Left forelimb (tissue), 1 donor: ENCODE data around the gene ATXN10.
"Not testable (repeated sequence)": the region's sequence is repeated elsewhere in the genome, so short reads cannot be mapped to it uniquely, and the experiment has no call there.

Experiments used
- DNase-seq: peaks from one replicate; pipeline ENCODE4 v3.0.0-alpha.2; 2018; ENCODE audit warnings: low spot score

The ATXN10 gene

DNA sequence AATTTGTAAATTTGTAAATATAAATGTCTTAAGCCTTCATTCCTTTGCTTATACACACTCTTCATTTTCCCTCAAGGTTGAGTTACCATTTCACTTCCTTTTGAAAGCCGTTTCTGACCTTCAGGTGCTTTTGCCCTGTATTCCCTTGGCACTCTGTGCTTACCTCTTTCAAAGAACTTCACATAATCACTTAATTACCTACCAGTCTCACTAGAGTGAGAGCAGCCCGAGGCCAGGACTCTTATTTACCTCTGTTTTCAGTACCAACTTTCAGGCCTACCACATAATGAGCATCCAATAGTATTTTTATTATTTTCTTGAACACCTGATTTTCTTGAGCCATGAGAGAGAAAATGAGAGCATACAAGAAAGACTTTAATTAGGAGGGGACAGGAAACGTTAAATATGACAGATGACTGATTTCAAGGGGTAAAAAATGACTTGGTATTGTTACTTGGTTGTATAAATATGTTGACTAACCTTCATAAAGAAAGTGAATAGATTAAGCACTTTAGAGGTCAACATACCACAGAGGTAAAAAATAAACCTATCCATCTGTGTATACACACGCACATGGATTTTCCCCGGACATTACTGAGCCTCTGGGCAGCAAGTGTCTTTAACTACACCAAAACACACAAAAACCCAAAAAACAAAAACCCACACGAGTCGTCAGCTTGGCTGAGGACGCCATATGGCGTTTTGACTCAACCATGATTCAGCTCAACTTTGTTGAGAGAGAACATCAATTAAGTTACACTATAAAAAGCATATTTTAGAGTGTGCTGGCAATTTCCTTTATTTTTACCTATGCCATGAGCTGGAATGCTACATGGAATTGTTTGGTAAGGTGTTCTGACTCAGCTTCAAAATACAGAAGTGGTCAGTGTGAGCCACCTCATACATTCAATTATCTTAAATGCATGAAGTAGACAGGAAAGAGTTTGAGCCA is 7.6 kb downstream of the ATXN10 start:
- no peak for DNase-seq

DNA sequence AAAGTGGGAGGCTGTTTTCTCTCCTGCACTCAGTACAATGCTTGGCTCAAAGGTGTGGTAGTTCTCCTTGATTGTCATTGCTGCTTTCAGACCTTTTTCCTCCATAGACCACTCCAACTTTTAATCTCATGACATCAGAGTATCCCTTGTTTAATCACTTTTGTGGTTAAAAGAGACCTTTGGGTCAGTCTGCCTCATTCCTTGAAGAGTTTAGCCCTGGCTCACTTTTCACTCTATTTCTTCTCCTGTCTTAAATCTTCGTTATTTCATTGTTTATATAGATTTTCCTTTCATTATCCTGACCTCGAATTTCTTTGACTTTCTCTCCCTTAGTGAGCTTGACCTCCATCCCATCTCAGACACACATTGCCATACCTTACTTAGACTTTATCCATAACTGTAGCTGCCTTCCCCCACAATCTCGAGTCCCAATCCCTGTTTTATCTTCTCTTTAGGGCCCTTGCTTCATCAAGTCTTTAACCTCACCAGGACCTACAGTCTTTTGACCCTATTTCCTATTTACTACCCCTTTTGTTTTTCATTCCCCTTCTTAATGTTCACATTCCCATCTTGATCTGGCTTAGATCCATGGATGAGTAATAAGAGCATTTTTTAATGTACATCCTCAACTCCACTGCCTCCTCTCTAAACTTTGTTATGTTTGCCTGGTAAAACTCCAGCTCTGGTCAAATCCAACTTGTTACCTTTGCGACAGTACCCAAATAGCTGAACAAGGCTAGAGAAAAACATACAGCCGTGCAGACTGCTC is 9.5 kb downstream of the ATXN10 start:
- no peak for DNase-seq

DNA sequence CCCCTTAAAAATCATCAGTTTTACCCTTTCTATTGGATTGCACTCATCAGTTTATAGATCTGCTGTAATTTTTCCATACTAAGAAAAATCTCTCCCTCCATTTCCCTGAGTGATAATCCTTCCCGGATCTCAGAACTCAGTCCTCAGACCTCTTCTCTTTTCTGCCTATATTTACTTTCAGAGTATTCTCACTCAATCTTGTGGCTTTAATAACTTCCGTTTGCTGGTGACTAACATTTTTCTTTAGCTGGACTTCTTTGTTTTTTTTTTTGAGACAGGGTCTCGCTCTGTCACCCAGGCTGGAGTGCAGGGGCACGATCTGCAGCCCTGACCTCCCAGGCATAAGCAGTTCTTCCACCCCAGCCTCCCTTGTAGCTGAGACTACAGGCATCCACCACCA is 10.4 kb downstream of the ATXN10 start:
- no peak for DNase-seq

DNA sequence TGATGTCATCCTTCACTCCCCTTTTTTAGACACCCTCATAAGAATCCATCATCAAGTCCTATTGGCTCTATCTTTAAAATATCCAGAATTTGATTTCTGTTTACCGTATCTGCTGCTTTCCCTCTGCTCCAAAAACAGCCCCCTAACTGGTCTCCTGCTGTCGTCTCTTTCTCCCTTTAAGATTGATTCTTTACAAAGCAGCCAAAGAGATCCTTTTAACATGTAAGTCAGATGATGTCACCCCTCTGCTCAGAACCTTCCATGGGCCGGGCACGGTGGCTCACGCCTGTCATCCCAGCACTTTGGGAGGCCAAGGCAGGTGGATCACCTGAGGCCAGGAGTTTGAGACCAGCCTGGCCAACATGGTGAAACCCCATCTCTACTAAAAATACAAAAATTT is 11.1 kb downstream of the ATXN10 start:
- DNase-seq = not testable (repeated sequence)

DNA sequence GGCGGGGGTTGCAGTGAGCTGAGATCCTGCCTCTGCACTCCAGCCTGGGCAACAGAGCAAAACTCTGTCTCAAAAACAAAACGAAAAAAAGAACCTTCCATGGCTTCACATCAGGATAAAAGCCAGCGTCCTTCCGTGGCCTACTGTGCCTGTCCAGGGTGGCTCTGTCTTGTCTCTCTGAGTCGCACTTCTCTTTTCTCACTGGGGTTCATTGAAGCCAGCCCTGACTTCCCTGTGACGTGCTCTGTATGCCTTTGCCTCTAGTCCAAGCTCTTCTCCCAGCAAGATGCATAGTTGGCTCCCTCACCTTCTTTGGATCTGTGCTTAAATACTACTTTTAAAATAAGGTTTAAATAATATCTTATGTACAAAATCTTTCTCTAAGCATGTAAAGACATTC is 11.6 kb downstream of the ATXN10 start:
- DNase-seq = no peak

DNA sequence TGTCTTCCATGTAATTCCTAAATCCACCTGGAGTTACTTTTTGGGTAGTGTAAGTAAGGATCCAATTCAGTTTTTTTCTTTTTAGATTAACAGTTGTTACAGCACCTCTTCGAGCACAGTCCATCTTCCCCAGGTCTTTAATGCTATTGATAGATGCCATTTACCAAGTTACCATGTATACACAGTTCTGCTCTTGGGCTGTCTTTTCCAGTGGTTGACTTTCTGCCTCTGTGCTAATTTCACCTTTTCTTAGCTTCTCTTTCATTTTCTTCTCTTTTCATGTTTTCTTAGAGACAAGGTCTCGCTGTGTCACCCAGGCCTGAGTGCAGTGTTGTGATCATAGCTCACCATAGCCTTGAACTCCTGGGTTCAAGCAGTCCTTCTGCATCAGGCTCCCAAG is 12.0 kb downstream of the ATXN10 start:
- no peak for DNase-seq

DNA sequence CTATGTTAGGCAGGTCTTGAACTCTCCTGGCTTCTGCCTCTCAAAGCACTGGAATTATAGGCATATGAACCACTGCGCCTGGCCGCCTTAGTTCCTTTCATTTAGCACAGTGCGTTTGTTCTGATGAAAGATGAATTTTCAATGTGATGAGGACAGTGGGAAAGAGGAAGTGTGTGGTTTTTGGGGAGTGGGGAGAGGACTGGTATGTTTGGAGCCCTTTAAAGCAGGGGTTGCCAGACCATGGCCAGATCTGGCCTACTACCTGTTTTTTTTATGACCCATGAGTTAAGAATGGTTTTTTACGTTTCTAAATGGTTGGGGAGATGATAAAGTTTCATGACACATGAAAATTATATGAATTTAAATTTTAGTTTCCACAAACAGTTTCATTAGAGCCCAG is 12.5 kb downstream of the ATXN10 start:
- DNase-seq = no peak

DNA sequence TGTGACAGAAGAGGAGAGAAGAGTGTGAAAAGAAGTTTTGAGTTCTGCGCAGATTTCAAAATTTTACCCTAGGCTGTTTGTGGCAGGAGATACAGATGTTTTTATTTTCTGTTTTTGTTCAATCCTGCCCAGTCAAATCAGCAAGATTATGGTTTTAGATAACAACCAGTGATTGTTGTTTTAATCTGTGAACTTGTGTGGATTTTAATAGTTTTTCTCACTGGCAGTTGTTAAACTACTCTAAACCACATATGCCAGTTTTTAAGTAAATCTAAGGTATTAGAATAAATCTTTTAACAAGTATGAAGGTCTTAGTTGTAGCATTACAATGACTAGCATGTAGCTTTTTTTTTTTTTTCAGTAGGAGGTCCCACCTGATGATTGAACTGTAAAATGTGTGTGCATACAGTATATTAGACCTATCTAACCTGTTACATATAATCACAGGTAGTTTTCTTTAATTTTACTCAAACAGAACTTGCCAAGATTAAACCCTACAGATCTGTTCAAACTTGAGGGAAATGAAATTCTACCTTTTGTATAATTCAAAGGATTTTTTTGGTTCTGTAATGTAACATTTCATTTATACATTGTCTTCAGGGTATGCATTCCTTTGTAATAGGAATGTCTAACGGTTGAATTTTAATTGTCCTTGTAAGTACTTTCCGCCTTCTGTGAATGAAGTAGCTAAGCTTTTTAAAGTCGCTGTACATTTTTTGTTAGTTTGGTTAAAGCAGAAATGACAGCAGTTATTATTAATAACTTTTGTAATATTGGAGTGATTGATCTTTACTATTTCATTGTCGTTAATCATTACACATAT is 13.3 kb downstream of the ATXN10 start:
- no peak for DNase-seq

DNA sequence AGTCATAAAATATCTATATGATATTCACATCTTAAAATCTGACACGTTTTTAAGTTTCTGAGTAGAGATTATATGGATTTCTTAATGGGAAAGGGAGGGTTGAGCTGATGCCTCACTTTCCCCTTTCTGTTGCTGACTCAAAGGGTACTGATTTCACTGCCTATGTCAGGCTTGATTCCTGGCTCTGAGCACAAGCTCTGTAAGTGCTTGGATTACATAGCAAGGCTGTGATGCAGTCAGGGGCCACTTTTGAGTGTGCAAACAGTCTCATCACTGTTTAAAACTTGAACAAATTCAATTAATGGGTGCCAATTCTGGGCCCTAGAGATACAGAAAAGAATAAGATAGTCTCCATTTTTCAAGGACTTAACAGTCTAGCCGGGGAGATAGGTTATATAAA is 14.4 kb downstream of the ATXN10 start:
- no peak for DNase-seq

DNA sequence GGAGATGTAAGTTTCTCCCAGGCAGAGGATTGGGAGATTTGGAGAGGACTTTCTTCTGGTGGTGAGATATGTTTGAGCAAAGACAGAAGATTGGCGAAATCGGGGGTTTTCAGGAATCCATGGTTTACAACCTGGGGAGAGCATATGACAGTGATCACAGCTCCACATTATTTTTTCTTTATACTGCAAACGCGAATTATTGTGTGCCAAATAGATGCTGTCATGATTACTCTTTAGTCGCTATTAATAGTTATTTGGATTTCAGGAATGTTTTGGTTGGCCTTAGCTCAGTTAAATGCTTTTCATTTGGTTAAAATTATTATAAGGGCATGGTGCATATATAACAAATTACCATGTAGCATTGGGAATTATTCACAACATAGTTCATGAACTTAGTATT is 15.2 kb downstream of the ATXN10 start:
- no peak for DNase-seq

DNA sequence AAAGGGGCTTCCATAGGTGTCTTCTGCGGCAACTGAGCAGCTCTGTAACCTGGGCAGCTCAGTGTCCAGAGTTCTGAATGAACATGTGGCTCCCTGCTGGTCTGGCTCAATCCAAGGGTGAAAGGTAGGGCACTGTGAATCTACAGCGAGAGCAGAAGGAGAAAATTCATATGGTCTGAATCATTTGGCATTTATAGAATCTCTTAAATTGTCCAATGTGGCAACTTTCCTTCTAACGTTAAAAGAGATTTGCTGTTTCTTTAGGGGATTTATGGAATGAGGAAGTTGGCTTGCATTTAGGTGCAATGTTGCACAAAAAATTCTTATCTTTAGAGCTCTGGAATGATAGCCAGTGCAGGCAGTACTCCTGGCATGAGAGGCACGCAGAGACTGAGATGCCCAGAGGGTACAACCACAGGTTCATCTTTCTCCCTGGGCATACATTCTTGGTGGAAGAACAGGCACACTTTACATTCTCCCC is 17.0 kb downstream of the ATXN10 start:
- no peak for DNase-seq

DNA sequence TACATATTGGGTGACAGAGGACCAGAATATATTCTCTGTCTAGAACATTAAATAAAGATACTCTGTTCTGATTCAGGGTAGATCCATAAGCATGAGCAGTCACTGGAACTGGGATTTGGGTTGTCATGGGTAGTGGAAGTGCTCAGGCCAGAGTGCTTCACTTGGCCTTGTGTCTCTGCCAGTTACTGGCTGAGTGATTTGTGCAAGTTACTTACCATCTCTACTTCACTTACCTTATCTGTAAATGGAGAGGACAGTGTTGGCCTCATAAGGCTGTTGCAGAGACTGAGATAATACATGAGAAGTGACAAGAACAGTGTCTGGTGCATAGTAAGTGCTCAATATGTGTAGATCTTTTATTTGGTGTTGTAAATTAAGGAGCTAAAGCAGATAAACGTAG is 17.6 kb downstream of the ATXN10 start:
- no peak for DNase-seq

DNA sequence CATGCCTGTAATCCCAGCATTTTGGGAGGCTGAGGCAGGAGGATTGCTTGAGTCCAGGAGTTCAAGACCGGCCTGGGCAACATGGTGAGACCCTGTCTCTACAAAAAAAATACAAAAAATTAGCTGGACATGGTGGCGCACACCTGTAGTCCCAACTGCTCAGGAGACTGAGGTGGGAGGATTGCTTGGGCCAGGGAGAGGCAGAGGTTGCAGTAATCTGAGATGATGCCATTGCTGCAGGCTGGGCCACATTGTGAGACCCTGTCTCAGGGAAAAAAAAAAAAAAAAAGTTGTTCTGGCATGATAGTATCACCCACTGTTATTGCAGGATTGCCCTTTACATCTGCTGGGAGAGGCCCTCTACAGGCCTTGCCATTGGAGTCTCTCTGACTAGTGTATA is 18.4 kb downstream of the ATXN10 start:
- DNase-seq = no peak

DNA sequence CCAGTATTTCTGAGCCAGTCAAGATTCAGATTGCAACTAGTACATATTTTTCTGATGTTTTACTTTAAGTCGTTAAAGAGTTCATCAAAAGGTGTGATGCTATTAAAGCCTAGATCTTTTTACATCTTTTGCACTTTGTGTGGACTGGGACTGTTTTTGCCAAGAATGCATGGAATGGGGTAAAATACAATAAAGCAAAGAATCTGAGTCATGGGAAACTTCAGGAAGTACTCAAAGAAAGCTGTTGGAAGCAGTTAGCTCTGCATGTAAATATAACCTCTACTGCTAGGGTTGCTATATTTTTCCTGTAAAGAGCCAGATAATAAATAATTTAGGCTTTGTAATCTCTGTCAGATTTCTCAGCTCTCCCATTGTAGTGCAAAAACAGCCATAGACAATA is 20.9 kb downstream of the ATXN10 start:
- DNase-seq = no peak

DNA sequence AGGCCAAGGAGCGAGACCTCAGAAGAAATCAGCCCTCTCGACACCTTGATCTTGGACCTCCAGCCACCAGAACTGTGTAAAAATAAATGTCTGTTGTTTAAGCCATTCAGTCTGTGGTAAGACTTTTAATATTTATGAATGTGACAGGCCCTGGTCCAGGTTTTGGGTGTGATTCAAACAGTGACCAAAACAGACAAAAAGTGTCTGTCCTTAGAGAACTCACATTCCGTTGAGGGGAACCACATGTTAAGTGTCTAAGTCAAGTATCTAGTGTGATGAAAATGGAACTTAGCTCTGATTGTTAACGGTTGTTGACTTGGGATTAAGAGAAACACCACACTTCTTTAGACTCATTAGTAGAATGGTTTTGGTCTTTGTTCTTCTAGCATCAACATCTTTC is 22.2 kb downstream of the ATXN10 start:
- no peak for DNase-seq

DNA sequence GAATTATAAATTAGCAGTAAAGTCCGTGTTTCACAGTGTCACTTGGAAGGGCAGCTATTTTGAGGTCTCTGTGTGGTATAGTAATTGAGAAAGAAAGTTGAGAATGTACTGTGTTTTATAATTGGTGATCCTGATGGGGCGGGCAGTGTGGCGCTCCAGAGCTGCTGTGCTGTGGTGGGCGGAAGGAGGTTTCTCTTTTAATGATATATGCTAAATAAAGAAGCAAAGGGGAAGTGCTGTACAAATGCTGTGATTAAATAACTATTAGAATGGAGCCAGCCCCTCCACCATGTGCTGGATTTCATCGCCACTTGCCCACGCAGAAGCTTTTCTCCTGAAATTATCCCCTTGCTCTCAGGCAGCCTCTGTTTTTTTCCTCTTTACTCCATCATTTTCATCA is 24.6 kb downstream of the ATXN10 start:
- no peak for DNase-seq

DNA sequence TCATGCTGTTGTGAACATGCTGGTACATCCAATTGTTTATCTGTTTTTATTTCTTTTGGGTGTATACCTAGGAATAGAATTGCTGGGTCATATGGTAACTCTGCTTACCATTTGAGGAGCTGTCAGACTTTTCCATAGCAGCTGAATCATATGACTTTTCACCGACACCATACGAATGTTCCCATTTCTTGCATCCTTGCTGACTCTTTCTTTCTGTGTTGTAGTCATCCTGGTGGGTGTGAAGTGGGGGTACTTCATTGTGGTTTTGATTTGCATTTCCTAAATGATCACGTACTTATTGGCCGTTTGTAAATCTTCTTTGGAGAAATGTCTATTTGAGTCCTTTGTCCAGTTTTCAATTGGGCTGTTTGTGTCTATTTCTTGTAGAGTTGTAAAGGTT is 26.5 kb downstream of the ATXN10 start:
- DNase-seq = no peak

DNA sequence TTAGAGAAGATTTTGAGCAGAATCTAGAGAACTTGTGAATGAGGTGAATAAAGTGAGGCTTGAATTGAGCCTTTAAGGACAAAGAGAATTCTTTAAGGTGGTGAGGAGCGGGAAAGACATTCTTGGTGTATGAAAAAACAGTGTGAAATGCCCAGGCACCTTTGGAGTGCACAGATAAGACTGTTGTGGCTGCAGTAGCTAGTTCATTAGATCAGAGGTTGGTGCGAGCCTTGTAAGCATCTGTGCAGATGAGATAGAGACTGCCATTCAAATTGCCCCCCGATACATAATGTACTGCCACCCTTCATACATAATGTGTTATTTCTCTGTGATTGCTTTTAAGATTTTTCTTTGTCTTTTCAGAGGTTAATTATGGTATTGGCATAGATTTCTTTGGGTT is 31.3 kb downstream of the ATXN10 start:
- no peak for DNase-seq

DNA sequence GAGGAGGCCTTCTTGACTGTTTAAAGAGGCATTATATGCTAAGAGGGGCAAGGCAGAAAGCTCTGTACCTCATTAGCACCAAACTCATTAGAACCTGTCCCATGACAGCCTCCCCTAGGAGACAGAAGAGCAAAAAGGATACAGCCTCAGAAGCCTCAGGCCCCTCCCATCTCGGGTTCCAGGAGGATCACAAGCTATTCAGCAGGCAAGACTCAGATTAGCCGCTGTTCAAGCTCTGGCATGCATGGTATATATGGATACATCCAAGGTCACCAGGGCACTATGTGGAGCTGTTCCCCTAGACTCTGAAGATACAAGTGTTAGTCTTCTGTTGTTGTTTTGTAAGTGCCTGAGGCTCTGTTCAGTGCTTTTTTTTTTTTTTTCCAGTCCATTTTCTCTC is 32.1 kb downstream of the ATXN10 start:
- DNase-seq = no peak

DNA sequence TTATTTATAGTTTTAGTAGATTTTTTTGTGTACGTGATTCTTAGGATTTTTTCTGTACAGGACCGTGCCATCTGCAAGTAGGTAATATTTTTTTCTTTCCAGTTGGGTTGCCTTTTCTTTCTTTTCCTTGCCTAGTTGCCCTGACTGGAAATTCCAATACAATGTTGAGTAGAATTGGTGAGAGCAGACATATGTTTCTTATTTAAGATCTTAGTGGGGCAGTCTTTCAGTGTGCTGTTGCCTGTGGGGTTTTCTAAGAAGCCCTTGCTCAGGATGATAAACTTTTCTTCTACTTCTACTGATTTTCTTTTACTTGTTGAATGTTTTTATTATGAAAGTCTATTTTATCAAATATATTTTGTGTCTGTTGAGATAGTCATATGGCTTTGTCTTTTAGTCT is 33.0 kb downstream of the ATXN10 start:
- DNase-seq = no peak

DNA sequence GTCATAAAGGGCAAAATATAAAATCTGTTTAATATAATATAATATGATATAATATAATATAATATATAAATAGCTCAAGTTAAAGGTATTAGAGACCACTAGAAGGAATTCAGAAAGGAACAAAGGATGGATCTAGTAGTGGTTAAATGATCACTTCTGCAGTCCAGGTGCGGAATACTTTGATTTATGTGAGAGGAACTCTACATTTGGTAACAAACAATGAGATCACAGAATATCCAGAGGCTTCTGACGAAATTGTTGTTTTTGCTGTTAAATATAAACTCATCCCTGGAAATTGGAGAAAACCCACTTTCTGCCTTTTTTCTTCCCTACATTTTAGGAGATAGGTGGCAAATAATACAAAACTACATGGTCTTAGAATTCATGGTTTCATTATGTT is 36.0 kb downstream of the ATXN10 start:
- no peak for DNase-seq

DNA sequence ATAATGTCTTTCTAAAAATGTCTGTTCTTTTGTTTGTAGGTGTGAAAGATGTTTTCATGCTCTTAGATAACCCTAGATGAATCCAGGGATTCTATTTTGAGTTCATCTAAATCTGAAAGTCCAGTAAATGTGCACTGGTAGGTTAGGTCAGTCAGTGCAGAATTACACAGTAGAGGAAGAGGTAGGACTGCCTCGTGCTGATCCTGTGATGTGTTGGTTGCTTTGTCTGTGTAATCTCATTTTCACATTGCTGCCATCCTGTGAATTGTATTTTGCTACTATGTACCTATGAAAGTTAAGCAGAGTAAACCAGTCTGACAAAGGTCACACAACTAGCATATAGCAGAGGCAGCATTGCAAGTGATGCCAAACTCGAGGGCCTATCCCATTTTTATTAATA is 36.5 kb downstream of the ATXN10 start:
- no peak for DNase-seq
